AG09319 (cell line): ENCODE measurements around the gene PRKAR2B.
A peak's percentile ranks its signal among the peaks of the same experiment; 100 is the strongest.

Source experiments
- DNase-seq: peaks from one replicate; pipeline ENCODE4 v3.0.0-alpha.2; 2010; ENCODE audit warnings: low read depth; ENCODE audit errors: extremely low read depth
- TF ChIP-seq, protein P1 (sequence below): IDR thresholded peaks from 2 replicates; pipeline ENCODE4 v1.5.1; 2011; ENCODE audit warnings: low read depth, mild to moderate bottlenecking, inconsistent platforms, low read length, moderate library complexity

The PRKAR2B gene

DNA sequence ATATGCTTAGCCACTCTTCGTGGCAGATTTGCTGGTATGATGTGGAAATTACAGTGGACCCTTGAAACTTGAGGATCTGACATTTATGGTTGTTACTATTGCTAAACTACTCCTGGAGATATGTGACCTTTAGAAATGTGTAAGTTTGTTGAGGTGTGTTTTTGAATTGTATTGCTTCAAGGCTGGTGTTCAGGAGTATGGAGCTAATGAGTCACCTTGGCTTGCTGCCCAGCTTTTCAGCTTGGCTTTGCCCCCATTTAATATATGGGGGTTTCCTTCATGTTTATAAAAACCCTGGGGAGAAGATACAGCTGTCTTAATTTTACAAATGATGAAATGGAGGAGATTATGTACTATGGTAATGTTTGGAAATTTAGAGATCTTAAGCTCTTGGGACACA, 135.9 kb downstream of the PRKAR2B start:
- DNase-seq = peak; percentile 65
- TF ChIP-seq, protein P1, sequence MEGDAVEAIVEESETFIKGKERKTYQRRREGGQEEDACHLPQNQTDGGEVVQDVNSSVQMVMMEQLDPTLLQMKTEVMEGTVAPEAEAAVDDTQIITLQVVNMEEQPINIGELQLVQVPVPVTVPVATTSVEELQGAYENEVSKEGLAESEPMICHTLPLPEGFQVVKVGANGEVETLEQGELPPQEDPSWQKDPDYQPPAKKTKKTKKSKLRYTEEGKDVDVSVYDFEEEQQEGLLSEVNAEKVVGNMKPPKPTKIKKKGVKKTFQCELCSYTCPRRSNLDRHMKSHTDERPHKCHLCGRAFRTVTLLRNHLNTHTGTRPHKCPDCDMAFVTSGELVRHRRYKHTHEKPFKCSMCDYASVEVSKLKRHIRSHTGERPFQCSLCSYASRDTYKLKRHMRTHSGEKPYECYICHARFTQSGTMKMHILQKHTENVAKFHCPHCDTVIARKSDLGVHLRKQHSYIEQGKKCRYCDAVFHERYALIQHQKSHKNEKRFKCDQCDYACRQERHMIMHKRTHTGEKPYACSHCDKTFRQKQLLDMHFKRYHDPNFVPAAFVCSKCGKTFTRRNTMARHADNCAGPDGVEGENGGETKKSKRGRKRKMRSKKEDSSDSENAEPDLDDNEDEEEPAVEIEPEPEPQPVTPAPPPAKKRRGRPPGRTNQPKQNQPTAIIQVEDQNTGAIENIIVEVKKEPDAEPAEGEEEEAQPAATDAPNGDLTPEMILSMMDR = no peak

DNA sequence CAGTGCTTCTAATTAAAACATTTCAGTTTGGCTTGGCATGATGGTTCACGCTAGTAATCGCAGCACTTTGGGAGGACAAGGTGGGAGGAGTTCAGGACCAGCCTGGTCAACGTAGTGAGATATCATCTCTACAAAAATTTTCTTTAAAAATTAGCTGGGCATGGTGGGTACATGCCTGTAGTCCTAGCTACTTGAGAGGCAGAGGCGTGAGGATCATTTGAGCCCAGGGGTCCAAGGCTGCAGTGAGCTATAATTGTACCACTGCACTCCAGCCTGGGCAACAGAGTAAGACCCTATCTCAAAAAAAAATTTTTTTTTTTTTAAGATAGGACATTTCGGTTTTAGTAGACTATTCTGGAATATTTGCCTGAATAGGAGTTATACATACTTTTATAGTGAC, 136.7 kb downstream of the PRKAR2B start:
- TF ChIP-seq, protein P1 = no peak
- no peak for DNase-seq

DNA sequence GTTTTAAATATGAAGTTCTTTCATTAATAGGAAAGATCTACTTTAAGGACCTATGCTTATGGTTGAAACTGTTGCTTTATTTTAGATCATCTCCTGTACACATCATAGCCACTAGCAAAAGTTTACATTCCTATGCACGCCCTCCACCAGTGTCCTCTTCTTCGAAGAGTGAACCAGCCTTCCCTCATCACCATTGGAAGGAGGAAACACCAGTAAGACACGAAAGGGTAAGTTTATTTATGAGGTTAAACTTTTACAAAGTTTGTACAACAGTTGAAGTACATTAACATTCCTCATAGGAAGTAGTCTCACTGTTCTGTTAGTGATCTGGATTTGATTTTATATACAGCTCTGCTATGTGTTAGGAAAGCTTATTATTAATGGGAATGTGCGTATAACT, 141.2 kb downstream of the PRKAR2B start:
- TF ChIP-seq, protein P1 = no peak
- DNase-seq = no peak

DNA sequence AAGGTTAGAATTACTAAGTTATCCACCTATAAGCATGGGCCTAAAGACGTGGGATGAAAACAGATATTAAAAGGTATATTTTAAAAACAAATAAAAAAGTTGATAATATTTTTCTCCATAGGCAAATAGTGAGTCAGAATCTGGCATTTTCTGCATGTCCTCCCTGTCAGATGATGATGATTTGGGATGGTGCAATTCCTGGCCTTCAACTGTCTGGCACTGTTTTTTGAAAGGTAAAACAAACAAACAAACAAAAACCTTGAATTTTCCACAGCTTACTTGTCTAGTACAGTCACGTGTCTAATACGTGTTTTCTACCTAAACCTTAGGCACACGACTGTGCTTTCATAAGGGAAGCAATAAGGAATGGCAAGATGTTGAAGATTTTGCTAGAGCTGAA, 141.7 kb downstream of the PRKAR2B start:
- TF ChIP-seq, protein P1 = no peak
- DNase-seq = no peak

DNA sequence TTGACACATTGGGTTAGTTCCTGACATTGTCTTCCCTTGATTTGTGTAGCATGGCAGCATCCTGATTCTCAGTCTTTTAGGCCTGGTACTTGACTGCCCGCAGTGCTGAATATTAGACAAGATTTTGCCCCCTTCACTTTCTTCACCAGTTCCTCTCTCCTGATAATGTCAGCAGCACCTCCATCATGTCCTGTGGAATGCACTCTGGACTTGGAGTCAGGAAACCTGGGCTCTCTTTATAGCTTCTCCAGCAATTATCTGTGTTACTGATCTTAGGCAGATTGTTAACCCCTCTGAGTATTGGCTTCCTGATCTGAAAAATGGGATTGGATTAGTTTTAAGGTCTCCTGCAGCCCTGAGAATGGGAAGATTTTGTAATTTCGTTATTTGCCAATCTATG, 143.3 kb downstream of the PRKAR2B start:
- TF ChIP-seq, protein P1 = no peak
- DNase-seq = no peak

DNA sequence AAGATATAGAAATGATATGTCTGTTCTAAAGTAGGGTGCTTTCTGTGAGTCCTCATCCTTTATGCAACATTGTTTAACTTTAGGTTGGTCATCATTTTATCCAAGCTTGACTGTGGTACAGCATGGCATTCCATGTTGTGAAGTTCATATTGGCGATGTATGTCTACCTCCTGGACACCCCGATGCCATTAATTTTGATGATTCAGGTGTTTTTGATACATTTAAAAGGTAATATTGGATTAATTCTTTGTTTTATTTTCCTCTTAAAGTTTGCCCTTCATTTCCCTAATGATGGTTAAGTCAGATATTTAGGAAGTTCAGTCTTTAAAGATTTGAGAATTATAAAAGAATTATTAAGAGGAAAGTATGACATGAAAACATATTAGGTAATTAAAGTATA, 145.6 kb downstream of the PRKAR2B start:
- DNase-seq = no peak
- TF ChIP-seq, protein P1 = no peak

DNA sequence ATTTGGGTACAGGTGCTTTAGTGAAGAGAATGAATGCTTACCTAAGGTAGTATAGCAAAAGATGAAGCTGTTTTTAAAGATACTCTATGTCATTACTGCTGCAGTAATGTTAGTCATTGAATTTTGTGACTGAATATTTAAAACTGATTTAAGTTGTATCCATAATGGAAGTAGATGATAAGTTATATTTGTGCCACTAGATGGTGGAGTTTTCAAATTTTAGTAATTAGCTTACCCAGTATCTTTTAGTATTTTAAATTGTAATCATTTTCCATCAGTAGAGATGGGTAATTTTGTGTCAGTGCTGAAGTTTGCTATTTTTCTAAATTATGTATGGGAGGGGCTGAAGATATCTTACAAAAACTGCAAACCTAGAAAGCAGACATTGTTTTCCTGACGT, 149.5 kb downstream of the PRKAR2B start:
- TF ChIP-seq, protein P1 = no peak; the same call in none of the 2 replicates
- DNase-seq = no peak
